GM12891 (cell line): Measurements from ENCODE around the gene SLC38A3.

ENCODE experiments used
- POLR2A ChIP-seq: IDR thresholded peaks from 2 replicates; pipeline ENCODE4 v1.6.1; 2011; ENCODE audit warnings: low read depth, low read length, control low read depth
- POLR2AphosphoS5 ChIP-seq: IDR thresholded peaks from 2 replicates; pipeline ENCODE4 v1.6.1; 2011; ENCODE audit warnings: low read depth, low read length, control low read depth
- SPI1 ChIP-seq: IDR thresholded peaks from 2 replicates; pipeline ENCODE4 v1.6.1; 2011; ENCODE audit warnings: low read depth, low read length, control low read depth
- TAF1 ChIP-seq: IDR thresholded peaks from 2 replicates; pipeline ENCODE4 v1.6.1; 2011; ENCODE audit warnings: low read depth, low read length, control low read depth

- no peak for TF ChIP-seq POLR2A
- TF ChIP-seq POLR2AphosphoS5 = no peak
- no peak for TF ChIP-seq TAF1
- no peak for TF ChIP-seq SPI1
Measured at GRCh38 chr3:50229490-50229889, 24.4 kb downstream of the SLC38A3 start.
